UCSD-AML1 (cell line): Measurements from ENCODE around the gene YWHAH.

Experiments
- DNase-seq: peaks from one replicate; lab custom pipeline; 2025; ENCODE audit not compliant: unreplicated experiment; lab: John Stamatoyannopoulos, UW

The YWHAH gene

DNA sequence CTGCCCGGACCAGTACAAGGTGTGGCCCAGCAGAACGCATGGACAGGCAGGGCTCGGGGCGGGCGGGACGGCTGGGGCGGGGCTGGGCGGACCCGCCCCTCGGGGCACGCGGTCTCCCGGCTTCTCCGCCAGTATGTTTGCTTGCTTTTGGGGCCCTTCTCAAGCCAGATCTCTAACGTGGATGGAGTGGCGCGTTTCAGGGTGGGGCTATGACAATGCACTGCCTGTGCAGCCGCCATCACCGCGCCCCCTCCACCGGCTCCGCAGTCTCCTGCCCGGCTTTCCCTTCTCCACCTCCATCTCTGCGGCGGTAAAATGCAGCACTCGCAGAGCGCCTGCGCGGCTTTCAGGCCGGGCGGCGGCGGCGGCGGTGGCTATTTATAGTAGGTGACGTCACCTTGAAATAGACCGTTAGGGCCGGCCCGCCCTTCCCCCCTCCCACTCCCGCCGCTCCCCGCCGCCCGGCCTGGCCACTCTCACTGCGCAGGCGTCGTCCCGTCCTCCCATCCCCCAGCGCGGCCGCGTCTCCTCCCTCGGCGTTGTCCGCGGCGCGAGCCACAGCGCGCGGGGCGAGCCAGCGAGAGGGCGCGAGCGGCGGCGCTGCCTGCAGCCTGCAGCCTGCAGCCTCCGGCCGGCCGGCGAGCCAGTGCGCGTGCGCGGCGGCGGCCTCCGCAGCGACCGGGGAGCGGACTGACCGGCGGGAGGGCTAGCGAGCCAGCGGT, at the start of gene YWHAH:
Gene YWHAH (plus strand): TSS at position 558 of the 722 bp plus-strand sequence. CDS start 199 bp downstream, outside the sequence.
- peak; percentile 96 for DNase-seq

DNA sequence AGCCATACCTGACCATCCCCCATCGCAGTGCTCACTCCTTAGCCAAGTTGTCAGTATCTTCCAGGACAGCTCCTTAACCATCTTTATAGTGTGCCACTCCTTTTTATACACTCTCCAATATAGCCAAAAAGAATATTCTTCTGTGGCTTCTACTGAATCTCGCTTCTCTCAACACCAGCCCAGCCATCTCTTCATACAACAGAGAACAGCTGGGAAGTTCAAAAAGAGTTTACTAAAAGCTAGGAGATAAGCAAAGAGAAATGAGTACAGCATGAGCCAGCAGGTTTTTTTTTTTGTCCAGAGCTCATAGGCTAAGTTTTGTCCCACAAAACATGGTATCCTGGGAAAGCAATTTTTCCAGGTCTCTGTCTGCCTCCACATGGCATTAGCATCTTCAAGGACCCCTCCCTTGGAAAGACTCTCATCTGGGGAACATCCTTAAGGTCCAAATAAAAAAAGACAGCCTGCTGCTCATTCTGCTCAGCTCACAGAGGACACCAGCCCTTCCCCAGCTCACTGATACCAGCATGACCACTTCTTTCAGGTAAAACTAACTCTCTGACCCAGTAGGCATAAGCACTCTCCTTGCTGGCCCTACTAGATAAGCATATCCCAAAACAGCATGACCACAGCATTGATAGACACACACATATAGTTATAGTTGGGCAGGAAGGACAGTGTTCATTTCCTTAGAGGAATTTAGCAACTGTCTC, 48.8 kb upstream of the YWHAH start:
- DNase-seq: no peak

DNA sequence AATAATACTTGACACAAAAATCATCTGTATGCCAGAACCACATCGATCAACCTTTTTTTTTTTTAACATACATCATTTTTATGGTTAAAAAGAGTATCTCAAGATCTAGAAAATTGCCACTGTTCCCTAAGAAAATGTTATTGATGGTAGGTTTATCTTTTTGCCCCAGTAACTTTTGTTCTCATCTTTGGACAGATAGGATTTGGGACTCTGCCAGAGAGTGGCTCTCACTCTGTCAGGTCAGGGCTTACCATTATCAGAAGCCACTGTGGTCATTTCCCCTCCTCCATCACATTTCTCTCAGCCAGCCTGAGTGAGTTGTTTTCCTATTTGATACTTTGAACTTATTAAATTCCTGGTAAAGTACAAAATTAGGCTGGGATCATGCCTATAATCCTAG, 47.9 kb upstream of the YWHAH start:
- no peak for DNase-seq

DNA sequence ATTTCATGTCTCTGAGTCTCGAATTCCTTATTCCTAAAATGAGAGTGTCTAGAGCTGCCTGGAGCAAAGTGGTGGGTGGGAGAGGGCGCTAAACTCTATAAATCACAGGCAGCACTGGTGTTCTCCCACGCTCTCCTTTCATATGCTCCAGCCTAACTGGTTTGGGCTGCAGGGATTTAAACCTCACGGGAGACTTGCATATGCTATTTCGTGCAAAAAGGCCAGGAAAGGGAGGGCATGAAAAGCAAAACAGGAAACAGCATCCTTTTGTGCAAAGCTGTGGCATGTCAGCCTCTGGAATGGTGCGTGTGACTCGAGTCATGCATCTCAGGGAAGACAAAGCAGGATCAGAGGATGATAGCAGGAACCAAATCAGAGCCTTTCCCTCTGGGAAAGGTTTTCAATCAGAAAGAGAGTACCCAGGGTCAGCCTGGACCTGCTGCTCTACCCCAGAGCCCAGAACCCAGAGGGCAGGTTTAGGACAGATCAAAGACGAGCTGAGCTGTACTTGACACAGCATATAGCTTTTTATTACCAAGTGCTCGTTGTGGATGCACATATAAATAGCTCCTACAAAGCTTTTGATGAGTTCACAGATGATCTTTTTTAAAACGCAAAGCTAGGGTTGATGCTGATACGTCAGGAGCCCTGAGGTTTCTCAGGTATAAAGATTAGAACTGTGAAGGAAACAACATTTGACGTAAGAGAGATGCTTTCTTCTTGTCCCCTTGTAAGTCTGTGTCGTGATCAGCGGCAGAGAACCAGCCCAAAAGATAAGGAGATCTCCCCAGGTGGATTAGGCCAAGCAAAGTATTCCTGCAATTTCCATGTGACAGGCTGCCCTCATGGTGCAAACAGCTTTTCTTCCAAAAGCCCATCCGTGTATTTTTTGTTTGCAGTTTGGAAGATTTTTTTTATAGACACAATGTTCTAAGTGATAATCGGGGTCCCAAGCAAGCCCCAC, 46.2 kb upstream of the YWHAH start:
- DNase-seq: no peak

DNA sequence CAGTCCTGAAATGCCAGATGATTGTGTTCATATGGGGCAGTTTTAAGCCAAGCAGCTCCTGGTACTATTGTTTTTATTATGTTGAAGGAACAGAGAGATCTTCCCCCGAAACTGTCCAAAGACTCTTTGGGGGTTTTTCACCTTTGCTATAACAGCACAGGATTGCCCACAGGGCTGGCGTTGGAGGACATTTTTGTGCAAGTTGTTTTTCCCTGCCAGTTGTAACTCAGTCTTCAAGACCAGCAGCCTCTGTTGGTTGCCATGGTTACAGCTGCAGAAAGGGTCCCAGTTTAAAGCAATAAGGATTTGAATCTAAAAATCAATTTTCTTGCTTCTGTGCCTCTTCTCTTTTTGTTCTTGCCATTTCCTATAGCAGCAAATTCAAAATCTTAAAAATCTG, 45.4 kb upstream of the YWHAH start:
- no peak for DNase-seq

DNA sequence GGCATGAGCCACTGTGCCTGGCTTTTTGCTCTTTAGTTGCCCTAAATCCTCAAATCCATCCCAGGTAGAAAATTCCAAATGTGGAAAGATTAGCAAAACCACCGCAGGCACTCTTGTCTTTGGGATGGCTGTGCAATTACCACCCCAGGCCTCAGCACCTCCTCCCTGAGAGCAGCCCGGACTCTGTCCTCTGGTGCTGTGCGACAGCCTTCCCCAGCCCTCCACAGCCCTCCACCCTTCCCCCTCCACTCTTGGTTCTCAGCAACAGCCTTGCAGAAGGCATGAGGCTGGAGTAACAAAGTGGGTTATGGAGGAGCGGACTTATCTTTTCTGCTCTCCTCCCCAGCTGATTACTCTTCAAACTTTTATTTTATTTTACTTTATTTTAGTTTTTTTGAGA, 44.7 kb upstream of the YWHAH start:
- no peak for DNase-seq

DNA sequence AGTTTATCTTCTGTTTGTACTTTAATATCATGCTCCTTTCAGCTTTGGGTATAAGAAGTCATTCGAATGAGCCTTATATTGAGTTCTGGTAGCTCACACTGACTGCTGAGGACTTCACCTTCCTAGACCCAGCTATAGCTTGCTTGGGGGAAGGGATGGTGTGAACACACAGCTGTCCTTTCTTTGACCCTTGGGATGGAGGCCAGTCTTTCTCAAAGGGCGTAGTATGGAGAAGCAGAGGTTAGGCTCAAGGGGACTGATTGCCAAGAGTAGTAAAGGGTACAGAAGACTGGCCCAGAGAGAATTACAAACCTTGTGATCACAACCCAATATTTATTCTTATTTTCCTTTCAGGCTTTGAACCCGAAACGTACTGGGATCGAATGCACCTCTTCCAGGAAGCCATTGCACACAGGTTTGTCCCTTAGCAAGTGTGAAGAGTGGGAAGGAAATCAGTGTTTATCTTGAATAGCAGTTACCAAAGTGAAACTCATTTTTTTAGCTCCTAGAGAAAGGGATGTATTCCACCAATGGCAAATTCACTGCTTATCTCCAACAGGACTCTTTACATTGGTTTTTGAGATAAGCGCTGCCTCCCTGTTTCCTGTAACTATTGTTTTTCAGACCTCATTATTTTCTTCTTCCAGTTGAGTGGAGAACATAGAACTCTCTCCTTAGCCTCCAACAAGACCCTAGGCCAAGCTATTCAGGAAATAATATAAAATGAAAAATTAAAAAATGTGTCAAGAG, 42.8 kb upstream of the YWHAH start:
- DNase-seq: no peak

DNA sequence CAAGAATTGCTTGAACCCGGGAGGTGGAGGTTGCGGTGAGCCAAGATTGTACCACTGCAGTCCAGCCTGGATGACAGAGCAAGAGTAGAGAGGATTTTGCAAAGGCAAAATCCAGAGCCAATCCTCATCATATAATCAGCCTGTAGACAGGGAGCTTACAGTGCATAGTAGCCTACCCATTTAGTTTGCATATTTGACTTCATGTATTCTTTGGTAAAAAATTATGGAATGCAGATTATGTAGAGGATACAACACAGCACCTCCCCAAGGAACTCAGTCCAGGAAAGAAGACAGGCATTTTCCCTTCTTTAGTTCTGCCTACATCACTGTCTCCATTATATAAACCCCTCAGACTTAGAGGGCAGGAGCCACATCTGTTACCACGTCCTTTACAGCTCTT, 39.7 kb upstream of the YWHAH start:
- no peak for DNase-seq

DNA sequence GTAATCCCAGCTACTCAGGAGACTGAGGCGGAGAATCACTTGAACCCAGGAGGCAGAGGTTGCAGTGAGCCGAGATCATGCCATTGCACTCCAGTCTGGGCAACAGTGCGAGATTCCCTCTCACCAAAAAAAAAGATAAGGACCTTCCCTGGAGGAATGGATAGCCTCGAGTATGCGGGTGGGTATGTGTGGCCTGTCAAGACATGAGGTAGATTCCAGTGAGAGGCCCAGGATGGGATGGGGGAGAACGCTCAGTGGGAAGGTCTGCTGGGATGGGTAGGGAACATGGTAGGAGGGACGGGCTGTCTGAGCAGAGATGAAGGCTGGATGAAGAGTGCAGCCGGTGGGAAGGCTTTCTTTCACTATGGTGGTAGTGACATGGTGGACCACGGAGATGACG, 39.0 kb upstream of the YWHAH start:
- DNase-seq: no peak

DNA sequence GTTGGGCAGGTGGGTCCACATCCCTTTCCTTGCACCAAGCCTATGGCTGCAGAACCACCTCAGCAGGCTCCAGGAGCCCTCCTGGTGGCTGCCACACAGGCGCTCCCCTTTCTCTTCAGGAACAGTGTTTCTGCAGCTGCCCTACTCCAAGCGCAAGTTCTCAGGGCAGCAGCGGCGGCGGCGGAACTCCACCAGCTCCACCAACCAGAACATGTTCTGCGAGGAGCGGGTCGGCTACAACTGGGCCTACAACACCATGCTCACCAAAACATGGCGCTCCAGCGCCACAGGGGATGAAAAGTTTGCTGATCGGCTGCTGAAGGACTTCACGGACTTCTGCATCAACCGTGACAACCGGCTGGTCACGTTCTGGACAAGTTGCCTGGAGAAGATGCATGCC, 38.2 kb upstream of the YWHAH start:
- no peak for DNase-seq

DNA sequence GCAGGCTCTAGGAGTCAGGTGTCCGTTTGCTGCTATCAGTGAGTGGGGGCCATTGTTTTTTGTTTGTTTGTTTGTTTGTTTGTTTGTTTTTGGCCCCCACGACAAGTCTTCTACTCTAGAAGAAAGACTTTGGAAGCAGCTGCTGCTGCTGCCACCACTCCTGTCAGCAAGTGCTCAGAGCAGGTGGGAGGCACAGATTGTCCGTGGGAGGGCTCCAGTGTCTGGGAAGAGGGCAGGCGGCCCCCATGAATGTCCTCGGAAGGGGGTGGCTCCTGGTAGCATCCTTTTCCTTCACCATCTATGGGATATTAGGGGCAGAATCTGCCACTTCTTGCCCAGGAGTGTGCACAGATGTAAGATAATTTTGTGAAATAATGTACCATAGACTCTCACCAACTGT, 37.8 kb upstream of the YWHAH start:
- DNase-seq: no peak

DNA sequence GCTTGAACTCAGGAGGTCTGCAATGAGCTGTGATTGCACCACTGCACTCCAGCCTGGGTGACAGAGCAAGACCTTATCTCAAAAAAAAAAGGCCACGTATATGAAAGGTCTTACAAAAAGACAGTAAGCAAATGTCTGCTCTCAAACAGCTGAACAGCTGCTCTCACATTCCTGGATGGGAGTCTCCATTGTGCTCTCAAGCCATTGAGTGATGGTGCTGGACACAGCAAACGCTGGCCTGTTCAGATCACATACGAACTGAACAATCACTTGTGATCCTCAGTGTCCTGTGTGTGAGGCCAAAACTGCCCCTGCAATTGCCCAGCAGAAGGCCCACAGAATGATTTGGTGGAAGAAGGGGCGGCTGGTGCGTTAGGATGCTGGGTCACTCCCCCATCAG, 34.4 kb upstream of the YWHAH start:
- no peak for DNase-seq

DNA sequence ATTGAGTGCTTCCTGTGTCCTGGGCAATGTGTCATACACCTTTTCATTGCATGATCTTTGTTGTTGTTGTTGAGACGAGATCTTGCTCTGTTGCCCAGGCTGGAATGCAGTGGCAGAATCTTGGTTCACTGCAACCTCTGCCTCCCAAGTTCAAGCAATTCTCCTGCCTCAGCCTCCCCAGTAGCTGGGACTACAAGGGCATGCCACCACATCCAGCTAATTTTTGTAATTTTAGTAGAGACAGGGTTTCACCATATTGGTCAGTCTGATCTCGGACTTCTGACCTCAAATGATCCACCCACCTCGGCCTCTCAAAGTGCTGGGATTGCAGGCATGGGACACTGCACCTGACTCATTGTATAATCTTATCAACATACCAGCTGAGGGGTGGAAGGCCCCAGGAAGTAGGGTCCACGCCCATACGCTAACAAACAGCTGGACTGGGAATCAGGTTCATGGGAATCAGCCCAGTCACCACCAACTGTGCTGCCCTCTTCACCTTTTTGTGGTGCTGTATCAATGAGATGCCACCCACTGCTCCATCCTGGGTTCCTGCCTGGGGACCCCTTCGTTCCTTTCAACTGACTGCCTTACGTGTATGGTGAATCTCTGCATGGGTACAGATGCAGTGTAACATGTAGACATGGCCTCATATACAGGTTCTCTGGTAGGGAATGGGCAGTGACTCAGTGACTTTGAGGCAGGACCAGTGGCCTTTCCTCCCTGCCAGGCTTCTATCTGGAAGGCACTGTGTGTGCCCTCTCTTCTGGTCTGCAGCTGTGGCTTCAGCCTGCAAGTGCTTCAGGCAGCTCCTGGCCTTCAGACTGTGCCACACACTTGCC, 32.5 kb upstream of the YWHAH start:
- DNase-seq: no peak

DNA sequence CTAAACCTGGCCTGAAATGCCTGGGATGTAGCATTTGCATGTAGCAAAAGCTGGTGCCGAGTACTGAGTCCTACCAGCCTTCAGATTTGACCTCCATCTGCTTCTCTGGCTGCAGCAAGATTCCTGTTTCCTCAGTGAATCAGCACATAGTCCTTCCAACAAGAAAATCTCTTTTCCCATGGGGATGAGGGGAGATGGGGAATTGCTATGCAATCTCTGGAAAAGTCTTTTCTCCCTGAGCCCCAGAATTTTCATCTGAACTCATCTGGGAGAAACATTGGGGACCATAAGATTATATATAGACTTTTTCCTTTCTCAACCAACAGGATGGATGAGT, 32.0 kb upstream of the YWHAH start:
- no peak for DNase-seq

DNA sequence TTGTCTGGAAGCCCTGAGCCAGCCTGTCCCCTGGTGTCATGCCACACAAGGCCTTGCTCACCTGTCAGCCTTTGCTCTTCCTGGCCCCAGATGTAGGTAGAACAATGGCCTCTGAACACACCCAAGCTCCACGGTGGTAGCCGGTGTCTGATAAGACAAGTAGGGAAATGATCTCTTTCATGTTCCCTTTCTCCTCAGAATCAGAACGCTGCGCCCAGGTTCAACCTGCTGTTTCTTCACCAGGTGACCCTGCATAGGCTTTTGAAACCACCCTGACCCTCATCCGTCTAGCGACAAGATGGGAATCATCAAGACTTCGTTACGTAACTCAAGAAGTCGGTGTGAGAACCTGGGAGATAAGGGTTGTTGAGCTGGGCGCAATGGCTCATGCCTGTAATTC, 28.7 kb upstream of the YWHAH start:
- DNase-seq: no peak

DNA sequence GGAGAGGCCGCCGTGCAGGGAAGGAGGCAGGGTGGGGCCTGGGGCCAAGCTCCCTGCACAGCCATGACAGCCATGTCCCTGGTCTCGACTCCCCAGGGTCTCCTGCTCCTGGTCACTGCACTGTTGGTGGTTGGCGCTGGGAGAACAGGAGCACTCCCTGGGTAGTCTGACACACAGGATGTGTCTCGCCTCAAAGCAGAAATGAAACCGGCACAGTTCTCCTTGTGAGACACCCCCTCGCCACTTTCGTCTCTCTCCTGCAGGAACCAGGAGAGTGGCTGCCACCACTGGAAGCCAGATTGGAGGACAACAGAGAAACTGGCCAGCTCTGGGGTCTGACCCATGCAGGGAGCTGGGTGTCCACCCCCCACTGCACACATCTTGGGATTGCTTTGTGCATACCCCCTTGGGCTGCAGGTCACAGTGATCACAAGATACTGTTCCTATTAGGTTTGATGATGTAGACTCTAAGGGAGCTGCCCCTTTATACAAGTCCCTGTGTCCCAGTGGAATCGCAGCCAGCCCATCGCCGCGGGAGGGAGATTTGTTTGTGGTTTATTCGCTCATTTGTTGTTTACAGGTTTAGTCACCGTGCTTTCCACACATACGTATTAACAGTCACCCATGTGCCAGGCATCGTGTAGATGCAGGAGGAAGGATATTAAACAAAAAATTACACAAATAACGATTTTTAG, 27.0 kb upstream of the YWHAH start:
- DNase-seq: peak; percentile 41

DNA sequence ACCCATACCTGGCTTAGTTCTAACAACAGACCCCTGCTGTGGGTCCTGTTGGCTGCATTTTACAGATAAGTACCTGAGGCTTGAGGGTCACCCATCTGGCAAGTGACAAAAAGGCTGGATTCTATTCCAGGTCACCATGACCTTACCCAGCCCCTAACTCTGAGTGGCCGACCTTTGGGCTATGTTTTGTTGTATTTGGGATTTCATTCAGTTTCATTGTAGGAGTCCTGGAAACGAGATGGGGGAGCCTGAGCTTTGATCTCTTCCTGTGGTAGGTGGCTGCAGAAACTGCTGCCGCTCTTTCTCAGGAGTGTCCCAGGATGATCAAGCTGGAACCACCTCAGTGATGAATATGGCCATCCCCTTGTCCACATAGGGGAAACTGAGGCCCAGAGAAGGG, 24.6 kb upstream of the YWHAH start:
- DNase-seq: no peak

DNA sequence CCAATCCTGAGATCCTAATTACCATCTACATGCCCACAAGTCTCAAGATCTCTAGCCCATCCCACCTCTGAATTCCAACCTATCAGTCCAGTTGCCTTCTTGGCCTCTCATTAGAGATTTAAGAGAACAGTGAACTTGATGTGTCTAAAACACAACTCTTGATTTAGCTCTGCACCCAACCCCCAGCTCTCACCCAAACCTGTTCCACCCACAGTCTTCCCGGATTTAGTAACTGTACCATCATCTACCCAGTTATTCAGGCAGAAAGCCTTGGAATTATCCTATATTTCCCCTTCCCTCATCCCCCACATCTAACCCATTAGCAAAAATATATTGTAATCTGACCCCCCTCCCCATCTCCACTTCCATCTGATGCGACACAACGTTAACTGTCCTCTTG, 24.0 kb upstream of the YWHAH start:
- no peak for DNase-seq

DNA sequence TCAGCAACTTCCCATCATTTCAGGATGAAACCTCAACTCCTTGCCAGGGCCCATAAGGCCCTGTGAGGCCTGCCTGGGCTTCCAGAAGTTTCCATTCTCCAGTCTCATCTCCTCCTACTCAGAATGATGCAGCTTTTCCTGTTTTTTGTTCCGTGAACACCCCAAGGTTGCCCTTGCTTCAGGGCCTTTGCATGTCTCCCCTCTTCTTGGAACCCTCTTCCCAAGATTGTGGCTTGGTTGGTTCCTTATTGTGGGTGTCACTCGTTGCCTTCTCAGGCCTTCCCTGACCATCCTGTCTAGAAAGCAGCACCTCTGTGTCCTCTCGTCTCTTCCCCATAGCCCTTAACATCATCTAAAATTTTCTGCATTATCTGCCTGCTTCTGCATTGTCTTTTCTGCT, 23.2 kb upstream of the YWHAH start:
- DNase-seq: no peak

DNA sequence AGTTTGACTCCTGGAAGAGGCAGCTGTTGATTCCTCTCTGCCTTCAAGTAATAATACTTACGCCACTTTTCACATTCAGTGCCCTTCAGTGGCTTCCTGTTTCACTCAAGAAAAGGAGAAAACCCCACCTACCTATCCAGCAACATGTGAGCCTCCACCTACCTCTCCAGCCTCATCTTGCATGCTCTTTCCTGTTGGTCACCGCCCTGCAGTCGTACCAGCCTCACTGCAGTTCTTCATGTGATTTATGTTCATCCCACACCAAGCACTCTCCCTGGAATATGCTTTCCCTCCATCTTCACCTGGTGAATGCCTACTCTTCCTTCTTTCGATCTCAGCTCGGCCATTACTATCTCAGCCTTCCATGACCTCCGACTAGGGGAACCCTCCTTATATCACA, 21.8 kb upstream of the YWHAH start:
- no peak for DNase-seq
